HepG2 (cell line): Measurements from ENCODE around the gene ERMP1. TPM values are rescaled to one million over a fixed set of nuclear protein-coding genes. Genes with fewer than 3 reads are reported as not detected.

Experiments used
- ATAC-seq: fragments of 200-7000 bp; cut with Tn5 transposase; 3 replicates; pipeline ENCODE4 v1.9.1; 2020; ENCODE audit warnings: mild to moderate bottlenecking, moderate library complexity
- BruUV-seq: library from RNA; stranded (reverse); fragments of 400-500 nt; replicated peaks from 2 replicates; lab custom pipeline; 2021; lab: Mats Ljungman, UMichigan
- CTCF ChIA-PET: fragments of 300-600 bp; formaldehyde crosslinking; extraction: SDS; loops from one replicate; lab custom pipeline; 2021; ENCODE audit warnings: low total read pairs, inconsistent platforms, low intra/inter-chr PET ratio; lab: Yijun Ruan, JAX
- POLR2A ChIA-PET: fragments of 350-600 bp; sonication (Branson Sonifier 250); formaldehyde crosslinking; loops from one replicate; lab custom pipeline; 2020; ENCODE audit warnings: antibody characterized with exemption, inconsistent platforms; lab: Yijun Ruan, JAX
- DNase-seq: peaks from one replicate; pipeline ENCODE4 v3.0.0-alpha.2; 2015; ENCODE audit warnings: low spot score
- FAIRE-seq: peaks from 3 replicates; lab custom pipeline; 2011; peaks lifted over from hg19 to GRCh38; lab: Jason Lieb, UNC
- H2AFZ ChIP-seq: one replicate; pipeline ENCODE4 v1.6.1; 2011; ENCODE audit warnings: low read length, inconsistent platforms
- H3K27ac ChIP-seq: fragments of 300-600 bp; 3 replicates; pipeline ENCODE4 v1.8.0; 2011; ENCODE audit warnings: mixed run types, mild to moderate bottlenecking, mixed read lengths, low read length, inconsistent platforms; ENCODE audit not compliant: insufficient read depth; ENCODE audit errors: extremely low read length
- H3K27me3 ChIP-seq, 2 experiments: fragments of 200-600 bp in 1 of 2; 2 replicates in 1 of 2; 3 replicates in 1 of 2; pipeline versions ENCODE4 v1.6.0 to v1.8.0; 2011; ENCODE audit warnings: low read length in 2 of 2, mild to moderate bottlenecking in 2 of 2, moderate library complexity in 2 of 2, inconsistent platforms in 1 of 2; ENCODE audit not compliant: insufficient read depth in 2 of 2, control insufficient read depth in 1 of 2
- H3K36me3 ChIP-seq, 2 experiments: fragments of 200-600 bp in 1 of 2; replicated peaks in 1 of 2; 2 replicates in 1 of 2; 3 replicates in 1 of 2; pipeline versions ENCODE4 v1.5.1 to v1.8.0; 2011; ENCODE audit warnings: low read length in 2 of 2, inconsistent platforms in 1 of 2; ENCODE audit not compliant: insufficient read depth in 2 of 2, control insufficient read depth in 1 of 2
- H3K4me1 ChIP-seq: 2 replicates; pipeline ENCODE4 v1.5.1; 2012; ENCODE audit warnings: low read length, inconsistent platforms; ENCODE audit not compliant: insufficient read depth
- H3K4me2 ChIP-seq: 2 replicates; pipeline ENCODE4 v1.6.0; 2011; ENCODE audit warnings: low read depth, low read length, inconsistent platforms
- H3K4me3 ChIP-seq, 3 experiments: fragments of 200-600 bp in 1 of 3; sonication (generic), shearing (Covaris generic) in 1 of 3; replicated peaks in 1 of 3; 2 replicates each; pipeline ENCODE4 v1.5.1; 2011 to 2016; ENCODE audit warnings: low read length in 3 of 3, inconsistent platforms in 2 of 3, low read depth in 2 of 3, mild to moderate bottlenecking in 2 of 3, control low read depth in 1 of 3, mixed read lengths in 1 of 3; ENCODE audit not compliant: insufficient read depth in 1 of 3
- H3K79me2 ChIP-seq: one replicate; pipeline ENCODE4 v1.6.1; 2011; ENCODE audit warnings: low read length, inconsistent platforms; ENCODE audit not compliant: insufficient read depth
- H3K9ac ChIP-seq: 2 replicates; pipeline ENCODE4 v1.6.0; 2011; ENCODE audit warnings: mild to moderate bottlenecking, low read depth, low read length, inconsistent platforms; ENCODE audit not compliant: insufficient read depth
- H3K9me3 ChIP-seq: 2 replicates; pipeline ENCODE4 v1.5.1; 2012; ENCODE audit warnings: mild to moderate bottlenecking, low read length
- H4K20me1 ChIP-seq: 2 replicates; pipeline ENCODE4 v1.6.0; 2011; ENCODE audit warnings: inconsistent platforms, mild to moderate bottlenecking, low read length, moderate library complexity; ENCODE audit not compliant: insufficient read depth
- ATF7 ChIP-seq, 2 experiments: fragments of 450-650 bp in 1 of 2; sonication (generic) in 1 of 2; formaldehyde crosslinking in 1 of 2; IDR thresholded peaks; 2 replicates each; pipeline versions ENCODE4 v1.4.0 to v1.6.1; 2016 to 2020; ENCODE audit warnings: antibody characterized with exemption in 1 of 2, mild to moderate bottlenecking in 1 of 2, missing genetic modification reagents in 1 of 2
- ELF3 ChIP-seq: IDR thresholded peaks from 2 replicates; pipeline ENCODE4 v1.6.1; 2016; ENCODE audit warnings: missing genetic modification reagents, missing compliant biosample characterization
- ERF ChIP-seq: IDR thresholded peaks from 2 replicates; pipeline ENCODE4 v1.6.1; 2018; ENCODE audit warnings: missing biosample characterization, missing genetic modification reagents
- GTF2F1 ChIP-seq: fragments of 150-350 bp; IDR thresholded peaks from 2 replicates; pipeline ENCODE4 v1.6.1; 2014; ENCODE audit warnings: low read length
- MAFK ChIP-seq, 2 experiments: IDR thresholded peaks in 1 of 2; conservative IDR thresholded peaks in 1 of 2; 2 replicates each; pipeline ENCODE4 v1.6.1; 2011; ENCODE audit warnings: improper control_type of control experiment in 2 of 2, low read length in 2 of 2
- RAD21 ChIP-seq: fragments of 450-650 bp; formaldehyde crosslinking; IDR thresholded peaks from 2 replicates; pipeline ENCODE4 v1.5.0; 2020; ENCODE audit warnings: mild to moderate bottlenecking
- STAG1 ChIP-seq: sonication (generic); formaldehyde crosslinking; IDR thresholded peaks from 2 replicates; pipeline ENCODE4 v1.4.0; 2020; ENCODE audit warnings: missing genetic modification reagents
- ZBTB40 ChIP-seq, 2 experiments: fragments of 450-650 bp in 1 of 2; sonication (generic) in 1 of 2; formaldehyde crosslinking in 1 of 2; IDR thresholded peaks; 2 replicates each; pipeline versions ENCODE4 v1.6.1 to v1.8.0; 2016 to 2022; ENCODE audit warnings: antibody characterized with exemption in 1 of 2, mild to moderate bottlenecking in 1 of 2, missing genetic modification reagents in 1 of 2
- ZBTB8A ChIP-seq: sonication (generic); formaldehyde crosslinking; IDR thresholded peaks from 2 replicates; pipeline ENCODE4 v1.4.0; 2020; ENCODE audit warnings: mild to moderate bottlenecking, low read depth, missing genetic modification reagents, borderline replicate concordance
- ZNF350 ChIP-seq: sonication (generic); formaldehyde crosslinking; IDR thresholded peaks from 2 replicates; pipeline ENCODE4 v1.4.0; 2020; ENCODE audit warnings: mild to moderate bottlenecking, low read depth, missing genetic modification reagents, borderline replicate concordance
- ZNF569 ChIP-seq: sonication (generic); formaldehyde crosslinking; IDR thresholded peaks from 2 replicates; pipeline ENCODE4 v1.5.0; 2020; ENCODE audit warnings: mild to moderate bottlenecking, missing genetic modification reagents, moderate library complexity, borderline replicate concordance
- ZNF570 ChIP-seq: sonication (generic); formaldehyde crosslinking; IDR thresholded peaks from 2 replicates; pipeline ENCODE4 v1.4.0; 2020; ENCODE audit warnings: mild to moderate bottlenecking, missing genetic modification reagents, borderline replicate concordance
- ZNF746 ChIP-seq: sonication (generic); formaldehyde crosslinking; IDR thresholded peaks from 2 replicates; pipeline ENCODE4 v1.8.0; 2022; ENCODE audit warnings: mild to moderate bottlenecking, missing genetic modification reagents
- WGBS: methylation state at CpG from one replicate; pipeline ENCODE4 v1.1.6; 2017; ENCODE audit warnings: low lambda C conversion rate; 5-methylcytosine and 5-hydroxymethylcytosine counted together
- in situ Hi-C: cut with HindIII; loops from 2 replicates; pipeline ENCODE4 v1.10.0; 2017; ENCODE audit warnings: low pct_unique_long_range_greater_than_20kb; ENCODE audit not compliant: extremely low pct_ligation_motif_present
- intact Hi-C: fragments of 100-400 bp; cut with micrococcal nuclease; formaldehyde crosslinking; loops from one replicate; pipeline ENCODE4 v1.10.0; 2022; ENCODE audit not compliant: unreplicated experiment
- polyA plus RNA-seq, 8 experiments: library from polyadenylated mRNA; depleted of rRNA in 3 of 8; stranded (reverse) in 7 of 8; unstranded in 1 of 8; fragments of >200 nt; fragmentation: Illumina TruSeq in 4 of 8; extraction: Trizol in 4 of 8; gene quantifications; 2 replicates each; pipeline versions ENCODE4 v1.2.1 to v1.2.3, GENCODE V29; 2011 to 2016; ENCODE audit warnings: low read depth in 4 of 8, missing spikeins in 1 of 8, mixed read lengths in 1 of 8; ENCODE audit not compliant: insufficient read depth in 1 of 8
- total RNA-seq, 5 experiments: library from RNA; depleted of rRNA; stranded (reverse); fragments of >200 nt; fragmentation: Illumina TruSeq; extraction: Trizol; gene quantifications; 2 replicates each; pipeline ENCODE4 v1.2.3, GENCODE V29; 2016; ENCODE audit warnings: low read depth in 1 of 5
- TF ChIP-seq, protein P1 (sequence below): sonication (generic); formaldehyde crosslinking; IDR thresholded peaks from 2 replicates; pipeline ENCODE4 v1.5.0; 2020; ENCODE audit warnings: mild to moderate bottlenecking, missing genetic modification reagents, moderate library complexity

ERMP1 gene
- total and polyA plus RNA-seq, 2 of the 13 experiments (the other 11 are each of a cell fraction or from before 2014, with no cell fraction given), result 40.9 to 65.4 TPM

DNA sequence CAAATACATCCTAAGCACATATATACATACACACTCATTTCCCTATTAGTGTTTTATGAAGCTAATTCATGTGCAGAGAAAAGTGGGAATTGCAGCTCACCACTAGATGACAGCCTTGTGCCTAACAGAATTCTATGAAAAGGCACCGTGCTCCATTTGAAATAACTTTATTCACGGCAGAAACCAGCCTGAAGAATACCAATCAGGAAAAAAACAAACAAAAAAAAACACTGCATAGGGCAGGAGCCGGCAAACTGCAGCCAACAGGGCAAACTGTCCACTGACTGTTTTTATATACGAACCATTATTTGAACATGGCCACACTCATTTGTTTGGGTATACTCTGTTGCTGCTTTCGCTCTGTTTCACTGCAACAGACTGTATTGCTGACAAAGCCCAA lies 33.6 kb downstream of the ERMP1 start:
- intact Hi-C loops, result loop anchor here (2.0 kb wide), 1 partner anchor 33 kb away; the partner anchor contains the start of gene ERMP1
- no peak overlapping the region for H2AFZ ChIP-seq
- no peak overlapping the region for H3K4me3 ChIP-seq
- no peak overlapping the region for H3K27ac ChIP-seq
- no peaks in the 10 kb centered on the region for H3K9me3 ChIP-seq
- FAIRE-seq, result no peak
- H3K9ac ChIP-seq, result no peak overlapping the region
- peaks cover 4 to 38% of the 10 kb centered on the region in 2 experiments for H3K36me3 ChIP-seq
- no peaks in the 10 kb centered on the region for H3K27me3 ChIP-seq
- H3K4me2 ChIP-seq, result no peak overlapping the region
- in situ Hi-C loops, result no loop called here
- no peaks in the 10 kb centered on the region for H4K20me1 ChIP-seq
- WGBS, result 77% methylated on average over 5 of the region's 5 CpGs
- CTCF ChIA-PET, result no interaction called here
- peaks cover 2% of the 10 kb centered on the region for H3K79me2 ChIP-seq
- H3K4me1 ChIP-seq, result no peaks in the 10 kb centered on the region
- peak; percentile 59 for ATAC-seq
- POLR2A ChIA-PET, result no interaction called here
- DNase-seq, result peak; percentile 28
- no TSS peak for BruUV-seq
- TF ChIP-seq ZBTB8A, result no peak
- TF ChIP-seq ZBTB40 (IDR thresholded peaks at IDR 0.05), result no peak; the same call in 1 of the 2 replicates
- TF ChIP-seq ZBTB40 (CRISPR knock-in tag; IDR thresholded peaks at IDR 0.05), result peak; percentile 87
- no peak for TF ChIP-seq ZNF350 (CRISPR knock-in tag)
- peak; percentile 12; the same call in 1 of the 2 replicates for TF ChIP-seq ELF3 (CRISPR knock-in tag)
- no peak for TF ChIP-seq ZNF569 (CRISPR knock-in tag)
- TF ChIP-seq MAFK (conservative IDR thresholded peaks at IDR 0.05 in 1 of 2, IDR thresholded peaks at IDR 0.05 in 1 of 2; ENCODE audit: low read length in 2 of 2), result 0 out of 4 replicates have a peak, but pooled peaks of 1 of the 2 experiments have one; percentile 7
- TF ChIP-seq, protein P1, sequence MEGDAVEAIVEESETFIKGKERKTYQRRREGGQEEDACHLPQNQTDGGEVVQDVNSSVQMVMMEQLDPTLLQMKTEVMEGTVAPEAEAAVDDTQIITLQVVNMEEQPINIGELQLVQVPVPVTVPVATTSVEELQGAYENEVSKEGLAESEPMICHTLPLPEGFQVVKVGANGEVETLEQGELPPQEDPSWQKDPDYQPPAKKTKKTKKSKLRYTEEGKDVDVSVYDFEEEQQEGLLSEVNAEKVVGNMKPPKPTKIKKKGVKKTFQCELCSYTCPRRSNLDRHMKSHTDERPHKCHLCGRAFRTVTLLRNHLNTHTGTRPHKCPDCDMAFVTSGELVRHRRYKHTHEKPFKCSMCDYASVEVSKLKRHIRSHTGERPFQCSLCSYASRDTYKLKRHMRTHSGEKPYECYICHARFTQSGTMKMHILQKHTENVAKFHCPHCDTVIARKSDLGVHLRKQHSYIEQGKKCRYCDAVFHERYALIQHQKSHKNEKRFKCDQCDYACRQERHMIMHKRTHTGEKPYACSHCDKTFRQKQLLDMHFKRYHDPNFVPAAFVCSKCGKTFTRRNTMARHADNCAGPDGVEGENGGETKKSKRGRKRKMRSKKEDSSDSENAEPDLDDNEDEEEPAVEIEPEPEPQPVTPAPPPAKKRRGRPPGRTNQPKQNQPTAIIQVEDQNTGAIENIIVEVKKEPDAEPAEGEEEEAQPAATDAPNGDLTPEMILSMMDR, result peak; percentile 62
- TF ChIP-seq ZNF746 (CRISPR knock-in tag), result no peak
- TF ChIP-seq STAG1, result peak; percentile 71
- no peak for TF ChIP-seq GTF2F1
- TF ChIP-seq ATF7 (IDR thresholded peaks at IDR 0.05), result no peak
- TF ChIP-seq ATF7 (CRISPR knock-in tag; IDR thresholded peaks at IDR 0.05), result no peak
- peak; percentile 42; the same call in 1 of the 2 replicates for TF ChIP-seq RAD21
- no peak for TF ChIP-seq ERF (CRISPR knock-in tag)
- TF ChIP-seq ZNF570 (CRISPR knock-in tag), result no peak
